Stimulated activated memory B cell treated with anti-CD40 and anti-IgM and Interleukin-4, amounts not matched to agents 10 μg/mL and 1 μg/mL and 100 μg/mL, for 72 hours (primary cell): ENCODE results near the gene RRP9.
A peak's percentile ranks its signal among the peaks of the same experiment; 100 is the strongest.
"Not testable (repeated sequence)": the region's sequence is repeated elsewhere in the genome, so short reads cannot be mapped to it uniquely, and the experiment has no call there.

Experiments used
- ATAC-seq: fragments of 150-1000 bp; cut with Tn5 transposase; 2 replicates; pipeline ENCODE4 v1.10.0; 2021
- H3K27ac Mint-ChIP-seq: one replicate; pipeline ENCODE4 v1.8.0; 2022; ENCODE audit warnings: mild to moderate bottlenecking, mixed read lengths
- H3K27me3 Mint-ChIP-seq: one replicate; pipeline ENCODE4 v1.8.0; 2022; ENCODE audit warnings: mixed read lengths
- H3K36me3 Mint-ChIP-seq: one replicate; pipeline ENCODE4 v1.8.0; 2022; ENCODE audit warnings: mixed read lengths
- H3K4me1 Mint-ChIP-seq: one replicate; pipeline ENCODE4 v1.8.0; 2022; ENCODE audit warnings: mixed read lengths
- H3K4me3 Mint-ChIP-seq: one replicate; pipeline ENCODE4 v1.8.0; 2022; ENCODE audit warnings: mild to moderate bottlenecking, moderate library complexity, mixed read lengths
- H3K9me3 Mint-ChIP-seq: one replicate; pipeline ENCODE4 v1.8.0; 2022; ENCODE audit warnings: mixed read lengths

Gene RRP9

GRCh38 chr3:51928981-51929380, 12.7 kb downstream of the RRP9 start:
- H3K27ac Mint-ChIP-seq, ATAC-seq: not testable (repeated sequence)

GRCh38 chr3:51928438-51928837, 13.3 kb downstream of the RRP9 start:
- Mint-ChIP-seq H3K4me1 (no peaks in the 10 kb centered on the region), H3K36me3 (peaks cover 19% of the 10 kb centered on the region), H3K27ac (no peak overlapping the region), H3K27me3 (no peaks in the 10 kb centered on the region), H3K9me3 (no peaks in the 10 kb centered on the region), H3K4me3 (no peak overlapping the region)
- no peak for ATAC-seq

More at GRCh38 chr3:51928981-51929380, 12.7 kb downstream of the RRP9 start:
- not testable (repeated sequence) for H3K27me3 Mint-ChIP-seq, H3K4me3 Mint-ChIP-seq, H3K9me3 Mint-ChIP-seq, H3K4me1 Mint-ChIP-seq
- H3K36me3 Mint-ChIP-seq: peaks cover 25% of the 10 kb centered on the region

GRCh38 chr3:51927061-51927977, 14.4 kb downstream of the RRP9 start:
- peaks cover 2% of the 10 kb centered on the region for H3K27me3 Mint-ChIP-seq
- ATAC-seq: peak; percentile 36
- no peak overlapping the region for H3K27ac Mint-ChIP-seq
- H3K9me3 Mint-ChIP-seq: no peaks in the 10 kb centered on the region
- H3K4me3 Mint-ChIP-seq: no peak overlapping the region
- H3K36me3 Mint-ChIP-seq: peaks cover 10% of the 10 kb centered on the region
- H3K4me1 Mint-ChIP-seq: no peaks in the 10 kb centered on the region

GRCh38 chr3:51921081-51921578, 20.6 kb downstream of the RRP9 start:
- H3K36me3 Mint-ChIP-seq: no peaks in the 10 kb centered on the region
- no peaks in the 10 kb centered on the region for H3K4me1 Mint-ChIP-seq
- no peak overlapping the region for H3K4me3 Mint-ChIP-seq
- no peak overlapping the region for H3K27ac Mint-ChIP-seq
- peaks cover 30% of the 10 kb centered on the region for H3K27me3 Mint-ChIP-seq
- ATAC-seq: no peak
- H3K9me3 Mint-ChIP-seq: no peaks in the 10 kb centered on the region

- H3K36me3 Mint-ChIP-seq: no peaks in the 10 kb centered on the region
- H3K4me1 Mint-ChIP-seq: no peaks in the 10 kb centered on the region
- H3K4me3 Mint-ChIP-seq: no peak overlapping the region
- H3K27ac Mint-ChIP-seq: no peak overlapping the region
- H3K9me3 Mint-ChIP-seq: no peaks in the 10 kb centered on the region
- no peak for ATAC-seq
- H3K27me3 Mint-ChIP-seq: peaks cover 21% of the 10 kb centered on the region
Observed at GRCh38 chr3:51916418-51916817, 25.3 kb downstream of the RRP9 start.

GRCh38 chr3:51908026-51908425, 33.7 kb downstream of the RRP9 start:
- no peak for ATAC-seq
- Mint-ChIP-seq H3K36me3 (peaks cover 6% of the 10 kb centered on the region), H3K27me3 (peaks cover 58% of the 10 kb centered on the region), H3K9me3 (peaks cover 14% of the 10 kb centered on the region), H3K27ac (no peak overlapping the region), H3K4me1 (no peaks in the 10 kb centered on the region), H3K4me3 (no peak overlapping the region)

- Mint-ChIP-seq H3K4me1 (no peaks in the 10 kb centered on the region), H3K9me3 (peaks cover 13% of the 10 kb centered on the region), H3K27ac (no peak overlapping the region), H3K4me3 (no peak overlapping the region), H3K36me3 (peaks cover 6% of the 10 kb centered on the region), H3K27me3 (peaks cover 80% of the 10 kb centered on the region)
- no peak for ATAC-seq
Observed at GRCh38 chr3:51904034-51904823, 37.5 kb downstream of the RRP9 start.

- peaks cover 77% of the 10 kb centered on the region for H3K27me3 Mint-ChIP-seq
- H3K36me3 Mint-ChIP-seq, H3K27ac Mint-ChIP-seq, H3K4me1 Mint-ChIP-seq, H3K4me3 Mint-ChIP-seq, ATAC-seq, H3K9me3 Mint-ChIP-seq: not testable (repeated sequence)
Observed at GRCh38 chr3:51902361-51902760, 39.3 kb downstream of the RRP9 start.

GRCh38 chr3:51900043-51900442, 41.7 kb downstream of the RRP9 start:
- ATAC-seq, H3K27ac Mint-ChIP-seq, H3K36me3 Mint-ChIP-seq, H3K4me3 Mint-ChIP-seq, H3K9me3 Mint-ChIP-seq, H3K4me1 Mint-ChIP-seq: not testable (repeated sequence)
- peaks cover 76% of the 10 kb centered on the region for H3K27me3 Mint-ChIP-seq

- no peak overlapping the region for H3K27ac Mint-ChIP-seq
- no peaks in the 10 kb centered on the region for H3K4me1 Mint-ChIP-seq
- H3K4me3 Mint-ChIP-seq: no peak overlapping the region
- H3K27me3 Mint-ChIP-seq: peaks cover 70% of the 10 kb centered on the region
- no peaks in the 10 kb centered on the region for H3K9me3 Mint-ChIP-seq
- no peaks in the 10 kb centered on the region for H3K36me3 Mint-ChIP-seq
- no peak for ATAC-seq
Observed at GRCh38 chr3:51897391-51897790, 44.3 kb downstream of the RRP9 start.

GRCh38 chr3:51896607-51897305, 44.9 kb downstream of the RRP9 start:
- no peaks in the 10 kb centered on the region for H3K9me3 Mint-ChIP-seq
- H3K27me3 Mint-ChIP-seq: peaks cover 71% of the 10 kb centered on the region
- no peak for ATAC-seq
- H3K4me3 Mint-ChIP-seq: no peak overlapping the region
- no peak overlapping the region for H3K27ac Mint-ChIP-seq
- H3K36me3 Mint-ChIP-seq: no peaks in the 10 kb centered on the region
- H3K4me1 Mint-ChIP-seq: no peaks in the 10 kb centered on the region

- H3K9me3 Mint-ChIP-seq: no peaks in the 10 kb centered on the region
- no peaks in the 10 kb centered on the region for H3K36me3 Mint-ChIP-seq
- H3K27ac Mint-ChIP-seq: no peak overlapping the region
- no peak for ATAC-seq
- H3K27me3 Mint-ChIP-seq: peaks cover 76% of the 10 kb centered on the region
- no peaks in the 10 kb centered on the region for H3K4me1 Mint-ChIP-seq
- no peak overlapping the region for H3K4me3 Mint-ChIP-seq
Observed at GRCh38 chr3:51894939-51895338, 46.8 kb downstream of the RRP9 start.

- H3K4me3 Mint-ChIP-seq: no peak overlapping the region
- peaks cover 79% of the 10 kb centered on the region for H3K27me3 Mint-ChIP-seq
- no peak overlapping the region for H3K27ac Mint-ChIP-seq
- H3K36me3 Mint-ChIP-seq: no peaks in the 10 kb centered on the region
- H3K4me1 Mint-ChIP-seq: no peaks in the 10 kb centered on the region
- H3K9me3 Mint-ChIP-seq: no peaks in the 10 kb centered on the region
- no peak for ATAC-seq
Observed at GRCh38 chr3:51894391-51894790, 47.3 kb downstream of the RRP9 start.

GRCh38 chr3:51891242-51892039, 50.3 kb downstream of the RRP9 start:
- no peak for ATAC-seq
- Mint-ChIP-seq H3K4me3 (no peak overlapping the region), H3K27ac (no peak overlapping the region), H3K27me3 (peaks cover 70% of the 10 kb centered on the region), H3K9me3 (no peaks in the 10 kb centered on the region), H3K36me3 (no peaks in the 10 kb centered on the region), H3K4me1 (no peaks in the 10 kb centered on the region)
